Adrenal gland (tissue), 5 donors: ENCODE results near the gene SEC11A.

Experiments used
- CTCF ChIP-seq, 6 experiments: fragments of 450-650 bp in 4 of 6; fragments of 200-600 bp in 2 of 6; sonication (generic) in 1 of 6; IDR thresholded peaks; 1 replicate in 5 of 6; 2 replicates in 1 of 6; pipeline versions ENCODE4 v1.5.1 to v1.8.0; 2016 to 2021; ENCODE audit warnings: antibody characterized with exemption in 6 of 6, mild to moderate bottlenecking in 2 of 6, moderate library complexity in 1 of 6
- POLR2A ChIP-seq, 2 donors: fragments of 450-650 bp; IDR thresholded peaks; one replicate each; pipeline ENCODE4 v1.6.1; 2017; ENCODE audit warnings: antibody characterized with exemption in 2 of 2, mild to moderate bottlenecking in 2 of 2, moderate library complexity in 1 of 2
- donor health status: DM: no; HTN: no; CAD: no.

GRCh38 chr15:84716036-84716732 lies at the start of gene SEC11A:
- TF ChIP-seq POLR2A (IDR thresholded peaks at IDR 0.05) (peak; percentile 72 to 93), CTCF (IDR thresholded peaks at IDR 0.05) (peak in 1 of 6 experiments; percentile 4)
